Spleen (tissue), 11 donors: ENCODE results near the gene PERCC1. TPM values are rescaled to one million over a fixed set of nuclear protein-coding genes. Genes with fewer than 3 reads are reported as not detected.
A peak's percentile ranks its signal among the peaks of the same experiment; 100 is the strongest.

Experiments
- DNase-seq: peaks from one replicate; pipeline ENCODE4 v3.0.0-alpha.2; 2020
- H3K27ac ChIP-seq, 8 donors: fragments of 200-600 bp; sonication (generic) in 7 of 8; 1 replicate in 4 of 8; 2 replicates in 4 of 8; pipeline versions ENCODE4 v1.5.0 to v1.8.0; 2016 to 2021; ENCODE audit warnings: inconsistent platforms in 4 of 8, mild to moderate bottlenecking in 4 of 8, moderate library complexity in 1 of 8
- H3K27me3 ChIP-seq, 7 donors: fragments of 200-600 bp; sonication (generic) in 6 of 7; replicated peaks in 1 of 7; 1 replicate in 4 of 7; 2 replicates in 3 of 7; pipeline versions ENCODE4 v1.5.0 to v1.8.0; 2016 to 2021; ENCODE audit warnings: inconsistent platforms in 3 of 7, mild to moderate bottlenecking in 1 of 7
- H3K36me3 ChIP-seq, 6 donors: fragments of 200-600 bp; sonication (generic) in 5 of 6; 1 replicate in 4 of 6; 2 replicates in 2 of 6; pipeline versions ENCODE4 v1.5.0 to v1.8.0; 2016 to 2021; ENCODE audit warnings: inconsistent platforms in 2 of 6
- H3K4me1 ChIP-seq, 6 donors: fragments of 200-600 bp; sonication (generic) in 5 of 6; 1 replicate in 3 of 6; 2 replicates in 3 of 6; pipeline versions ENCODE4 v1.5.0 to v1.8.0; 2016 to 2021; ENCODE audit warnings: inconsistent platforms in 3 of 6
- H3K4me3 ChIP-seq, 8 donors: fragments of 200-600 bp; sonication (generic) in 7 of 8; 1 replicate in 4 of 8; 2 replicates in 4 of 8; pipeline versions ENCODE4 v1.5.0 to v1.8.0; 2016 to 2021; ENCODE audit warnings: inconsistent platforms in 4 of 8, mild to moderate bottlenecking in 4 of 8, moderate library complexity in 2 of 8
- H3K9me3 ChIP-seq, 8 donors: fragments of 200-600 bp; sonication (generic) in 7 of 8; 1 replicate in 4 of 8; 2 replicates in 4 of 8; pipeline versions ENCODE4 v1.5.0 to v1.8.0; 2016 to 2021; ENCODE audit warnings: inconsistent platforms in 4 of 8
- CTCF ChIP-seq, 11 experiments: fragments of 200-600 bp in 7 of 11; fragments of 450-650 bp in 4 of 11; sonication (generic) in 4 of 11; IDR thresholded peaks in 8 of 11; conservative IDR thresholded peaks in 3 of 11; 1 replicate in 7 of 11; 2 replicates in 4 of 11; pipeline versions ENCODE4 v1.4.0 to v1.8.0; 2016 to 2021; ENCODE audit warnings: antibody characterized with exemption in 11 of 11, inconsistent platforms in 4 of 11, mild to moderate bottlenecking in 1 of 11
- POLR2A ChIP-seq, 3 donors: fragments of 450-650 bp; IDR thresholded peaks; one replicate each; pipeline ENCODE4 v1.5.1; 2017; ENCODE audit warnings: antibody characterized with exemption in 3 of 3, mild to moderate bottlenecking in 1 of 3
- POLR2AphosphoS5 ChIP-seq, 3 donors: sonication (generic); formaldehyde crosslinking; IDR thresholded peaks; one replicate each; pipeline ENCODE4 v1.5.1; 2017; ENCODE audit warnings: antibody characterized with exemption in 3 of 3
- WGBS, 5 donors: extraction: QIAGEN DNeasy Blood & Tissue Kit in 3 of 5; methylation state at CpG; one replicate each; pipeline versions ENCODE4 v1.1.5 to v1.1.7; 2013 to 2018; 5-methylcytosine and 5-hydroxymethylcytosine counted together
- intact Hi-C: fragments of 100-400 bp; cut with DNase I; formaldehyde crosslinking; loops from one replicate; pipeline ENCODE4 v1.15.0; 2023; ENCODE audit warnings: low total_unique reads
- polyA plus RNA-seq, 3 donors: library from polyadenylated mRNA; stranded (reverse); fragments of 200-250 nt; gene quantifications; one replicate each; pipeline ENCODE4 v1.2.1, GENCODE V29; 2013
- total RNA-seq, 7 donors: library from RNA; depleted of rRNA in 3 of 7; stranded (reverse); fragments of >200 nt in 3 of 7; fragmentation: NEBNext Ultra II Directional in 4 of 7; extraction: Animal tissue kit (Norgen Biotek cat#: 25700) in 4 of 7; gene quantifications; one replicate each; pipeline versions ENCODE4 v1.1.0 to v1.2.1, GENCODE V29; 2016 to 2021
- donor health status: healthy with polysubstance abuse.
- donor health status: DM: no; HTN: no; CAD: no; lungs with moderate emphysema.
- donor health status: DM: no; HTN: no; CAD: no.
- donor health status: Bipolar disorder and iron deficiency.
- donor health status: healthy.
- donor health status: DM: no; HTN: no; CAD: no.
- donor health status: DM: yes; HTN: yes; CAD: no.

Gene PERCC1
- total and polyA plus RNA-seq, 10 donors: 0.11 to 1.3 (median 0.73) TPM; not detected in 7

- no peak for DNase-seq
- WGBS, 5 donors: 64 to 80% (median 75%) methylated on average over 18 to 20 of the region's 20 CpGs
- peaks cover 0 to 26% (median 4%) of the 10 kb centered on the region in 6 donors for H3K36me3 ChIP-seq
- H3K4me3 ChIP-seq: peak overlapping the region in 3 of 8 donors; percentile 13 to 53 (median 21)
- no peaks in the 10 kb centered on the region for H3K9me3 ChIP-seq
- peaks cover 0 to 56% (median 0%) of the 10 kb centered on the region in 7 donors for H3K27me3 ChIP-seq
- intact Hi-C loops: no loop called here
- peaks cover 0 to 57% (median 7%) of the 10 kb centered on the region in 6 donors for H3K4me1 ChIP-seq
- no peak for TF ChIP-seq POLR2A (IDR thresholded peaks at IDR 0.05)
- TF ChIP-seq POLR2AphosphoS5 (IDR thresholded peaks at IDR 0.05): no peak
- TF ChIP-seq CTCF (IDR thresholded peaks at IDR 0.05 in 8 of 11, conservative IDR thresholded peaks at IDR 0.05 in 3 of 11): no peak
- H3K27ac ChIP-seq: peak overlapping the region in 3 of 8 donors; percentile 58 to 60 (median 59)
These were observed 806 bp downstream of the PERCC1 start for GRCh38 chr16:1431497-1432270.

GRCh38 chr16:1432388-1433262 lies 1.7 kb downstream of the PERCC1 start:
- WGBS, 5 donors: 50 to 68% (median 59%) methylated on average over 56 to 63 of the region's 63 CpGs
- H3K27me3 ChIP-seq: peaks cover 0 to 56% (median 0%) of the 10 kb centered on the region in 7 donors
- H3K4me3 ChIP-seq: peak overlapping the region in 5 of 8 donors; percentile 11 to 53 (median 21)
- peak overlapping the region in 4 of 8 donors; percentile 57 to 60 (median 58) for H3K27ac ChIP-seq
- peaks cover 0 to 53% (median 7%) of the 10 kb centered on the region in 6 donors for H3K4me1 ChIP-seq
- DNase-seq: no peak
- intact Hi-C loops: no loop called here
- peaks cover 0 to 35% (median 6%) of the 10 kb centered on the region in 6 donors for H3K36me3 ChIP-seq
- TF ChIP-seq POLR2A (IDR thresholded peaks at IDR 0.05) (no peak), POLR2AphosphoS5 (IDR thresholded peaks at IDR 0.05) (peak in 1 of 3 donors; percentile 44)
- no peaks in the 10 kb centered on the region for H3K9me3 ChIP-seq

GRCh38 chr16:1433263-1433560 lies 2.3 kb downstream of the PERCC1 start:
- H3K27me3 ChIP-seq: peaks cover 0 to 51% (median 0%) of the 10 kb centered on the region in 7 donors
- peak overlapping the region in 2 of 8 donors; percentile 21 to 53 for H3K4me3 ChIP-seq
- peak overlapping the region in 2 of 8 donors; percentile 59 to 60 for H3K27ac ChIP-seq
- H3K4me1 ChIP-seq: peaks cover 0 to 47% (median 5%) of the 10 kb centered on the region in 6 donors
- H3K9me3 ChIP-seq: no peaks in the 10 kb centered on the region
- no peak for TF ChIP-seq CTCF (IDR thresholded peaks at IDR 0.05 in 8 of 11, conservative IDR thresholded peaks at IDR 0.05 in 3 of 11)
- no peak for TF ChIP-seq POLR2AphosphoS5 (IDR thresholded peaks at IDR 0.05)
- WGBS, 5 donors: 66 to 87% (median 84%) methylated on average over 5 to 14 of the region's 14 CpGs
- no peak for DNase-seq
- peaks cover 0 to 41% (median 6%) of the 10 kb centered on the region in 6 donors for H3K36me3 ChIP-seq
- intact Hi-C loops: no loop called here

GRCh38 chr16:1433756-1434155 lies 2.9 kb downstream of the PERCC1 start:
- H3K27ac ChIP-seq: no peak overlapping the region
- no peak for TF ChIP-seq POLR2AphosphoS5 (IDR thresholded peaks at IDR 0.05)
- TF ChIP-seq POLR2A (IDR thresholded peaks at IDR 0.05): no peak
- TF ChIP-seq CTCF (IDR thresholded peaks at IDR 0.05 in 8 of 11, conservative IDR thresholded peaks at IDR 0.05 in 3 of 11): no peak
- peaks cover 0 to 47% (median 6%) of the 10 kb centered on the region in 6 donors for H3K36me3 ChIP-seq
- peaks cover 0 to 42% (median 2%) of the 10 kb centered on the region in 6 donors for H3K4me1 ChIP-seq
- H3K27me3 ChIP-seq: peaks cover 0 to 46% (median 0%) of the 10 kb centered on the region in 7 donors
- WGBS, 5 donors: 53 to 80% (median 59%) methylated on average over 1 to 22 of the region's 22 CpGs
- no peak for DNase-seq
- no peak overlapping the region for H3K4me3 ChIP-seq
- no peaks in the 10 kb centered on the region for H3K9me3 ChIP-seq
- intact Hi-C loops: no loop called here
